ENCODE results near the gene SH3GL2. TPM values are rescaled to one million over a fixed set of nuclear protein-coding genes. Genes with fewer than 3 reads are reported as not detected.

The SH3GL2 gene
- total RNA-seq, 1 donor from 2014 or later, result not detected

- H3K27me3 Mint-ChIP-seq, result no peaks in the 10 kb centered on the region
- H3K4me1 Mint-ChIP-seq, result no peaks in the 10 kb centered on the region
- no peaks in the 10 kb centered on the region for H3K9me3 Mint-ChIP-seq
- no peak for ATAC-seq (ENCODE audit: low read depth)
- no peaks in the 10 kb centered on the region for H3K36me3 Mint-ChIP-seq (ENCODE audit: low read depth)
- DNase-seq, result no peak
- intact Hi-C loops (cut with micrococcal nuclease), result no loop called here
- no peak for TF ChIP-seq CTCF (IDR thresholded peaks at IDR 0.05)
- no peak overlapping the region for H3K4me3 Mint-ChIP-seq
- ChIA-PET CTCF (no interaction called here), POLR2A (no interaction called here)
- H3K27ac Mint-ChIP-seq, result no peak overlapping the region
Observed at GRCh38 chr9:17688834-17689233, 110.0 kb downstream of the SH3GL2 start.

GRCh38 chr9:17694336-17694735 is 115.5 kb downstream of the SH3GL2 start:
- TF ChIP-seq CTCF (IDR thresholded peaks at IDR 0.05), result no peak
- H3K36me3 Mint-ChIP-seq (ENCODE audit: low read depth), result no peaks in the 10 kb centered on the region
- H3K27ac Mint-ChIP-seq, result no peak overlapping the region
- H3K9me3 Mint-ChIP-seq, result no peaks in the 10 kb centered on the region
- ChIA-PET CTCF (no interaction called here), POLR2A (no interaction called here)
- H3K27me3 Mint-ChIP-seq, result no peaks in the 10 kb centered on the region
- H3K4me3 Mint-ChIP-seq, result no peak overlapping the region
- no peak for DNase-seq
- ATAC-seq (ENCODE audit: low read depth), result no peak
- no peaks in the 10 kb centered on the region for H3K4me1 Mint-ChIP-seq
- intact Hi-C loops (cut with micrococcal nuclease), result no loop called here

- TF ChIP-seq CTCF (IDR thresholded peaks at IDR 0.05), result no peak
- Mint-ChIP-seq H3K9me3 (no peaks in the 10 kb centered on the region), H3K4me1 (no peaks in the 10 kb centered on the region), H3K27me3 (no peaks in the 10 kb centered on the region), H3K27ac (no peak overlapping the region), H3K36me3 (ENCODE audit: low read depth) (no peaks in the 10 kb centered on the region), H3K4me3 (no peak overlapping the region)
- ATAC-seq (ENCODE audit: low read depth) (no peak), DNase-seq (no peak)
- intact Hi-C loops (cut with micrococcal nuclease), result no loop called here
- CTCF ChIA-PET, result no interaction called here
- POLR2A ChIA-PET, result no interaction called here
Observed at GRCh38 chr9:17695482-17695881, 116.6 kb downstream of the SH3GL2 start.

GRCh38 chr9:17699615-17700330 is 120.9 kb downstream of the SH3GL2 start:
- DNase-seq, result no peak
- Mint-ChIP-seq H3K36me3 (ENCODE audit: low read depth) (no peaks in the 10 kb centered on the region), H3K4me3 (no peak overlapping the region), H3K4me1 (no peaks in the 10 kb centered on the region), H3K27ac (no peak overlapping the region), H3K9me3 (no peaks in the 10 kb centered on the region), H3K27me3 (no peaks in the 10 kb centered on the region)
- ChIA-PET POLR2A (no interaction called here), CTCF (no interaction called here)
- ATAC-seq (ENCODE audit: low read depth), result no peak
- no peak for TF ChIP-seq CTCF (IDR thresholded peaks at IDR 0.05)
- intact Hi-C loops (cut with micrococcal nuclease), result loop anchor here (10.0 kb wide), 1 partner anchor 65 kb away; no protein-coding TSS in a partner anchor

- Mint-ChIP-seq H3K36me3 (ENCODE audit: low read depth) (no peaks in the 10 kb centered on the region), H3K27me3 (no peaks in the 10 kb centered on the region), H3K4me1 (no peaks in the 10 kb centered on the region), H3K27ac (no peak overlapping the region), H3K9me3 (no peaks in the 10 kb centered on the region), H3K4me3 (no peak overlapping the region)
- no peak for DNase-seq
- intact Hi-C loops (cut with micrococcal nuclease), result loop anchor here (10.0 kb wide), 1 partner anchor 58 kb away; no protein-coding TSS in a partner anchor
- TF ChIP-seq CTCF (IDR thresholded peaks at IDR 0.05), result no peak
- CTCF ChIA-PET, result no interaction called here
- no peak for ATAC-seq (ENCODE audit: low read depth)
- POLR2A ChIA-PET, result no interaction called here
Observed at GRCh38 chr9:17706347-17706746, 127.5 kb downstream of the SH3GL2 start.
